Peyer's patch (tissue), 4 donors: ENCODE data around the gene ZNF132. TPM values are rescaled to one million over a fixed set of nuclear protein-coding genes. Genes with fewer than 3 reads are reported as not detected.
A peak's percentile ranks its signal among the peaks of the same experiment; 100 is the strongest.

Source experiments
- DNase-seq, 3 donors: peaks; one replicate each; pipeline ENCODE4 v3.0.0-alpha.2; 2017 to 2019
- H3K27ac ChIP-seq, 4 donors: fragments of 200-600 bp; sonication (generic); one replicate each; pipeline ENCODE4 v1.5.1; 2016 to 2019
- H3K27me3 ChIP-seq, 2 donors: fragments of 200-600 bp; sonication (generic); one replicate each; pipeline ENCODE4 v1.5.1; 2019
- H3K36me3 ChIP-seq, 3 donors: fragments of 200-600 bp; sonication (generic); one replicate each; pipeline ENCODE4 v1.5.1; 2016 to 2019
- H3K4me1 ChIP-seq, 4 donors: fragments of 200-600 bp; sonication (generic); one replicate each; pipeline ENCODE4 v1.5.1; 2016 to 2019
- H3K4me3 ChIP-seq, 4 donors: fragments of 200-600 bp; sonication (generic); 1 replicate in 3 of 4; 2 replicates in 1 of 4; pipeline ENCODE4 v1.5.1; 2016 to 2019; ENCODE audit warnings: mild to moderate bottlenecking in 1 of 4
- H3K9me3 ChIP-seq, 4 donors: fragments of 200-600 bp; sonication (generic); one replicate each; pipeline ENCODE4 v1.5.1; 2016 to 2019; ENCODE audit warnings: mild to moderate bottlenecking in 1 of 4
- POLR2A ChIP-seq, 2 donors: fragments of 450-650 bp; IDR thresholded peaks; one replicate each; pipeline ENCODE4 v1.5.1; 2017; ENCODE audit warnings: antibody characterized with exemption in 2 of 2, mild to moderate bottlenecking in 2 of 2, moderate library complexity in 2 of 2
- total RNA-seq, 4 donors: library from RNA; depleted of rRNA; stranded (reverse); fragments of >200 nt; gene quantifications; one replicate each; pipeline ENCODE4 v1.1.0, GENCODE V29; 2016
- TF ChIP-seq, protein P1 (sequence below), 6 experiments: fragments of 450-650 bp in 4 of 6; fragments of 200-600 bp in 2 of 6; sonication (generic) in 1 of 6; IDR thresholded peaks; one replicate each; pipeline ENCODE4 v1.5.1; 2017 to 2019; ENCODE audit warnings: antibody characterized with exemption in 6 of 6, mild to moderate bottlenecking in 3 of 6, moderate library complexity in 1 of 6

ZNF132 gene
- total RNA-seq, 4 donors from 2014 or later: 3.9 to 12.4 (median 7.2) TPM

DNA sequence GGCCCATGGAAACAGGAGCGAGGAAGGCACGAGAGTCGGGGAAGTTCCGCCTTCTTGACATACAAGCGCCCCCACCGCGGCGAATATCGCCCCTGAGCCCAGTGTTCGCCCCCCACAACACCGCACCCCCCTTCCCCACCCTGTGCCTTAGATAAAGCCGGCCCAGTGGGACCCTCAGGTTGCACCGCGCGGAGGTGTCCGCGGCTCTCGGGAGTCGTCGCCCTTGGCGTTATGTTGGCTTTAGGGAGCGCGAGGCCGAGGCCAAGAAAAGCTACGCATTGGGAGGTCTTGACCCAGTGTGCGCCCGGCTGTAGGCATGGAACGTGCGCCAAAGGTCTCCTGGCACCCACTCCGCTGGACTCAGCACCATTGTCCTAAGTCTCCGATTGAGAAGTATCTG, 603 bp upstream of the ZNF132 start:
- Histone ChIP-seq H3K4me3 (peak overlapping the region; percentile 52 to 66 (median 61)), H3K27me3 (no peaks in the 10 kb centered on the region), H3K9me3 (peaks cover 0 to 35% (median 17%) of the 10 kb centered on the region in 4 donors), H3K4me1 (peaks cover 0 to 11% (median 9%) of the 10 kb centered on the region in 4 donors), H3K27ac (peak overlapping the region; percentile 49 to 81 (median 80)), H3K36me3 (peaks cover 0 to 23% (median 0%) of the 10 kb centered on the region in 3 donors)
- TF ChIP-seq, protein P1, sequence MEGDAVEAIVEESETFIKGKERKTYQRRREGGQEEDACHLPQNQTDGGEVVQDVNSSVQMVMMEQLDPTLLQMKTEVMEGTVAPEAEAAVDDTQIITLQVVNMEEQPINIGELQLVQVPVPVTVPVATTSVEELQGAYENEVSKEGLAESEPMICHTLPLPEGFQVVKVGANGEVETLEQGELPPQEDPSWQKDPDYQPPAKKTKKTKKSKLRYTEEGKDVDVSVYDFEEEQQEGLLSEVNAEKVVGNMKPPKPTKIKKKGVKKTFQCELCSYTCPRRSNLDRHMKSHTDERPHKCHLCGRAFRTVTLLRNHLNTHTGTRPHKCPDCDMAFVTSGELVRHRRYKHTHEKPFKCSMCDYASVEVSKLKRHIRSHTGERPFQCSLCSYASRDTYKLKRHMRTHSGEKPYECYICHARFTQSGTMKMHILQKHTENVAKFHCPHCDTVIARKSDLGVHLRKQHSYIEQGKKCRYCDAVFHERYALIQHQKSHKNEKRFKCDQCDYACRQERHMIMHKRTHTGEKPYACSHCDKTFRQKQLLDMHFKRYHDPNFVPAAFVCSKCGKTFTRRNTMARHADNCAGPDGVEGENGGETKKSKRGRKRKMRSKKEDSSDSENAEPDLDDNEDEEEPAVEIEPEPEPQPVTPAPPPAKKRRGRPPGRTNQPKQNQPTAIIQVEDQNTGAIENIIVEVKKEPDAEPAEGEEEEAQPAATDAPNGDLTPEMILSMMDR (IDR thresholded peaks at IDR 0.05): no peak
- no peak for TF ChIP-seq POLR2A (IDR thresholded peaks at IDR 0.05)
- DNase-seq: no peak

DNA sequence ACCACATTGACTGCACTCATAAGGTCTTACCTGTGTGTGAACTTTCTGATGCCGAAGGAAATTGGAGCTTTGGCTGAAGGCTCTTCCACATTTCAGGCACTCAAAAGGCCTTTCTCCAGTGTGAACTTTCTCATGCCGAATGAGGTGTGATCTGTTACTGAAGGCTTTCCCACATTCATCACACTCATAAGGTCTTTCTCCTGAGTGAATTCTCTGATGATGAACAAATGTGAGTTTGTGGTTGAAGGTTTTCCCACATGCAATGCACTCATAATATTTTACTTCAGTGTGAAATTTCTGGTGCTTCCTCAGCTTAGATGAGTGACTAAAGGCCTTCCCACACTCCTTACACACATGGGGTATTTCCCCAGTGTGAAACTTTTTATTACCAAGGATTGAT, 5.7 kb downstream of the ZNF132 start:
- Histone ChIP-seq H3K4me1 (peaks cover 0 to 1% (median under 1%) of the 10 kb centered on the region in 4 donors), H3K27me3 (no peaks in the 10 kb centered on the region), H3K36me3 (peaks cover 0 to 53% (median 0%) of the 10 kb centered on the region in 3 donors), H3K4me3 (no peak overlapping the region), H3K27ac (no peak overlapping the region), H3K9me3 (peaks cover 0 to 97% (median 39%) of the 10 kb centered on the region in 4 donors)
- DNase-seq: no peak
- no peak for TF ChIP-seq POLR2A (IDR thresholded peaks at IDR 0.05)
- TF ChIP-seq, protein P1 (IDR thresholded peaks at IDR 0.05): no peak

DNA sequence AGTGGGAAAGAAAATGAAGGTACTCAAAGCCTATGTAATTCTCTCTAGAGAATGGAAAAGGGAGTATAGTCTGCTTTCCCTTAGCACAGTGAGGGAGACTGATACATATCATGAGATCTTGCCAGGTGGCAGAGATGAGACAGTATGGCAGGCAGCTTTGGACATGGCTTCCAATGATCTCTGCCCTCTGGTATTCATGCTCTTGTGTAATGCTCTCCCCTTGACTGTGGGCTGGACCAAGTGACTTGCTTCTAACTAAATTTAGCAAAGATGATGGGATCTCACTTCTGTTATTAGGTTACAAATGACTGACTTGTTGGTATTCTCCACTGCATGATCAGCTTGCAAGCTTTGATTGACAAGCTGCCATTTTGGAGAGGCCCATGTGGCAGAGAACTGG, 10.2 kb downstream of the ZNF132 start:
- peaks cover 0 to 22% (median 0%) of the 10 kb centered on the region in 3 donors for H3K36me3 ChIP-seq
- H3K9me3 ChIP-seq: peaks cover 0 to 87% (median 29%) of the 10 kb centered on the region in 4 donors
- DNase-seq: no peak
- no peak overlapping the region for H3K4me3 ChIP-seq
- TF ChIP-seq, protein P1 (IDR thresholded peaks at IDR 0.05): no peak
- no peak for TF ChIP-seq POLR2A (IDR thresholded peaks at IDR 0.05)
- no peaks in the 10 kb centered on the region for H3K27me3 ChIP-seq
- no peak overlapping the region for H3K27ac ChIP-seq
- H3K4me1 ChIP-seq: no peaks in the 10 kb centered on the region

DNA sequence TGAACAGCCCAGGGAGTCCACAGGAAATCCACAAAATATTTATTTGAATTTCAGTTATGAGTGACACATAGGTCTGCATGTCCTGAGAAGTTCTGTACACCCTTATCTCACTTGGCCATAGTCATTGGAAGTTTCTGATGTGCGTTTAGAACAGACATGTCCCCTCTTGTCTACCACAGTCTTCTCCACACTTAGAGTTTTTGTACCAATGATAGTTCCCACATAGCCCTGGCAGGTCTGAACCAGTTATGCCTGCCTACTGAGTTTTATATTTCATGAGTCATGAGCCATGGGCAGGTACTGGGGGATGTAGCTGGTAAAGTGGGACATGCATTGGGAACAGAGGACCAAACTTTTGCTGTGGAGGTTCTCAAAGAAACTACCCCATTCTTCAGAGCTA, 11.3 kb downstream of the ZNF132 start:
- Histone ChIP-seq H3K27ac (no peak overlapping the region), H3K4me1 (no peaks in the 10 kb centered on the region), H3K27me3 (no peaks in the 10 kb centered on the region), H3K4me3 (no peak overlapping the region), H3K9me3 (peaks cover 0 to 78% (median 23%) of the 10 kb centered on the region in 4 donors), H3K36me3 (peaks cover 0 to 11% (median 0%) of the 10 kb centered on the region in 3 donors)
- TF ChIP-seq, protein P1 (IDR thresholded peaks at IDR 0.05): no peak
- TF ChIP-seq POLR2A (IDR thresholded peaks at IDR 0.05): no peak
- no peak for DNase-seq

DNA sequence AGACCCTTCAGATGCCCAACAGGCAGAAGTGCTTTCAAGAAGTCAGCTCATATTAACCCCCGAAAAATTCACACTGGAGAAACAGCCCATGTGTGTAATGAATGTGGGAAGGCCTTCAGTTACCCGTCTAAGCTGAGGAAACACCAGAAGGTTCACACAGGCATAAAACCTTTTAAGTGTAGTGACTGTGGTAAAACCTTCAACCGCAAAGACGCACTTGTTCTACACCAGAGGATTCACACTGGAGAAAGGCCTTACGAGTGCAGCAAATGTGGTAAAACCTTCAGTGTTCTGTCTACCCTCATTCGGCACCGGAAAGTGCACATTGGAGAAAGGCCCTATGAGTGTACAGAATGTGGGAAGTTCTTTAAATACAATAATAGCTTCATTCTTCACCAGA, 22.9 kb downstream of the ZNF132 start:
- no peak for TF ChIP-seq POLR2A (IDR thresholded peaks at IDR 0.05)
- TF ChIP-seq, protein P1 (IDR thresholded peaks at IDR 0.05): no peak
- no peak for DNase-seq
- H3K36me3 ChIP-seq: peaks cover 0 to 43% (median 0%) of the 10 kb centered on the region in 3 donors
- H3K4me1 ChIP-seq: no peaks in the 10 kb centered on the region
- H3K9me3 ChIP-seq: peaks cover 0 to 5% (median 0%) of the 10 kb centered on the region in 4 donors
- no peak overlapping the region for H3K27ac ChIP-seq
- H3K4me3 ChIP-seq: no peak overlapping the region
- no peaks in the 10 kb centered on the region for H3K27me3 ChIP-seq

DNA sequence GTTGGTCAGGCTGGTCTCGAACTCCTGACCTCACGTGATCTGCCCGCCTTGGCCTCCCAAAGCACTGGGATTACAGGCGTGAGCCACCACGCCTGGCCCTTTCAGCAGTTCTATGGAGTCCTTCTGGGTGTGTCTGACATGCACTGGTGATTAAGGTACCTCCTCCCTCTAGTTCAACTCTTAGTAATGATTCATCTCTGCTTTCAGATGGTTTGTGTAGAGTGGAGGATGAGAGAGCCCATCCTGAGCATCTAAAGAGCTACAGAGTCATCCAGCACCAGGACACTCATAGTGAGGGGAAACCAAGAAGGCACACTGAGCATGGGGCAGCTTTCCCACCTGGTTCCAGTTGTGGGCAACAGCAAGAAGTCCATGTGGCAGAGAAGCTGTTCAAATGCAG, 23.3 kb downstream of the ZNF132 start:
- H3K9me3 ChIP-seq: peaks cover 0 to 5% (median 0%) of the 10 kb centered on the region in 4 donors
- H3K4me1 ChIP-seq: no peaks in the 10 kb centered on the region
- no peak for TF ChIP-seq POLR2A (IDR thresholded peaks at IDR 0.05)
- H3K36me3 ChIP-seq: peaks cover 0 to 43% (median 0%) of the 10 kb centered on the region in 3 donors
- no peak overlapping the region for H3K27ac ChIP-seq
- H3K27me3 ChIP-seq: no peaks in the 10 kb centered on the region
- no peak overlapping the region for H3K4me3 ChIP-seq
- no peak for DNase-seq
